Occipital lobe (tissue), 2 donors: Measurements from ENCODE around the gene OBSL1. TPM values are rescaled to one million over a fixed set of nuclear protein-coding genes. Genes with fewer than 3 reads are reported as not detected.

Source experiments
- DNase-seq: peaks from one replicate; lab custom pipeline; 2025; lab: John Stamatoyannopoulos, UW
- total RNA-seq: library from RNA; depleted of rRNA; stranded (reverse); fragments of >200 nt; gene quantifications from one replicate; pipeline ENCODE4 v1.2.3, GENCODE V29; 2014

OBSL1 gene
- total RNA-seq, 1 donor from 2014 or later, result 39.9 TPM

- no peak for DNase-seq
Observed at GRCh38 chr2:219566640-219567039, 4.7 kb downstream of the OBSL1 start.

GRCh38 chr2:219565130-219566080 lies 5.9 kb downstream of the OBSL1 start:
- no peak for DNase-seq

- DNase-seq, result no peak
Observed at GRCh38 chr2:219563271-219563928, 7.9 kb downstream of the OBSL1 start.

GRCh38 chr2:219562049-219563020 lies 9.0 kb downstream of the OBSL1 start:
- DNase-seq, result no peak

GRCh38 chr2:219561179-219562048 lies 9.9 kb downstream of the OBSL1 start:
- DNase-seq, result no peak

- DNase-seq, result no peak
Observed at GRCh38 chr2:219560893-219561178, 10.5 kb downstream of the OBSL1 start.

GRCh38 chr2:219560037-219560892 lies 11.1 kb downstream of the OBSL1 start:
- no peak for DNase-seq

GRCh38 chr2:219559156-219559915 lies 12.0 kb downstream of the OBSL1 start:
- no peak for DNase-seq

- no peak for DNase-seq
Observed at GRCh38 chr2:219557791-219558785, 13.3 kb downstream of the OBSL1 start.

GRCh38 chr2:219557320-219557719 lies 14.0 kb downstream of the OBSL1 start:
- DNase-seq, result no peak

GRCh38 chr2:219556413-219556812 lies 14.9 kb downstream of the OBSL1 start:
- no peak for DNase-seq

GRCh38 chr2:219555956-219556355 lies 15.4 kb downstream of the OBSL1 start:
- DNase-seq, result no peak

- no peak for DNase-seq
Observed at GRCh38 chr2:219554350-219554749, 17.0 kb downstream of the OBSL1 start.

- DNase-seq, result no peak
Observed at GRCh38 chr2:219553463-219553963, 17.8 kb downstream of the OBSL1 start.

- no peak for DNase-seq
Observed at GRCh38 chr2:219553168-219553417, 18.2 kb downstream of the OBSL1 start.

GRCh38 chr2:219552382-219553167 lies 18.8 kb downstream of the OBSL1 start:
- peak; percentile 76 for DNase-seq
